Islet of Langerhans (tissue), 1 donor: ENCODE results near the gene SLC25A41.
"Not testable (repeated sequence)": the region's sequence is repeated elsewhere in the genome, so short reads cannot be mapped to it uniquely, and the experiment has no call there.

ENCODE experiments used
- FAIRE-seq: peaks from one replicate; lab custom pipeline; 2011; peaks lifted over from hg19 to GRCh38; lab: Jason Lieb, UNC

Gene SLC25A41

DNA sequence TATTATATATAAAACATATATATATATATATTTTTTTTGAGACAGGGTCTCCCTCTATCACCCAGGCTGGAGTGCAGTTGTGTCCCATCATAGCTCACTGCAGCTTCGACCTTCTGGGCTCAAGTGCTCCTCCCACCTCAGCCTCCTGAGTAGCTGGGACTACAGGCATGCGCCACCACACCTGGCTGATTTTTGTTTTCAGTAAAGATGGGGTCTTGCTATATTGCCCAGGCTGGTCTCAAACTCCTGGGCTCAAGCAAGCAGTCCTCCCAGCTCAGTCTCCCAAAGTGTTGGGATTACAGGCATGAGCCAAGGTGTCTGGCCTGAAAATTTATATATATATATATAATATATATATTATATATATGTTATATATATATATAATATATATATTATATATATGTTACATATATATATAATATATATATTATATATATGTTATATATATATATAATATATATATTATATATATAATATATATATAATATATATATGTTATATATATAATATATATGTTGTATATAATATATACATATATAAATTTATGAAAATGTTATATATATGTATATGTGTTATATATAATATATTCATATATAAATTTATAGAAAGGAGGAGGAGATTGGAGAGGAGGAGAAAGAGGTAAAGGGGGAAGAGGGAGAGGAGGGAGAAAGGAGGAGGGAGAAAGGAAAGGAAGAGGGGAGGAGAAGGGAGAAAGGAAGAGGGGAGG is 4.7 kb downstream of the SLC25A41 start:
- not testable (repeated sequence) for FAIRE-seq

DNA sequence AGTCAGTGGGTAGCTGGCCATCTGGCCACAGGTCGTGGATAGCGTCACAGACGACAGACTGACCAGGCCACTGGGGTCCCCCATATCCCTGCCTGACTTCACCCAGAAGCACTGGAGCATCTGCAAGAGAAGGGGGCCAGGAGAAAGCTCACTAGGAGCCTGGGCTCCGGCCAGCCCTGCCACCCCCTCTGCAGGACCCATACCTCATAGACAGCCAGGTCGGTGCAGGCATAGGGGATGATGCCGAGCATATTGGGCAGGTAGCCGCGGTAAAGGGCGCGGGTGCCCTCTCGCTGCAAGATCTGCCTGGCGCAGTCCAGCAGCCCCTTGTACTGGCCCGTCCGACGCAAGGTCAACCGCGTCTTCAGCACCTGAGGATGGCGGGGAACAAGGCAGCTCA is 6.4 kb downstream of the SLC25A41 start:
- no peak for FAIRE-seq

GRCh38 chr19:6425732-6426620 is 7.6 kb downstream of the SLC25A41 start:
- no peak for FAIRE-seq

DNA sequence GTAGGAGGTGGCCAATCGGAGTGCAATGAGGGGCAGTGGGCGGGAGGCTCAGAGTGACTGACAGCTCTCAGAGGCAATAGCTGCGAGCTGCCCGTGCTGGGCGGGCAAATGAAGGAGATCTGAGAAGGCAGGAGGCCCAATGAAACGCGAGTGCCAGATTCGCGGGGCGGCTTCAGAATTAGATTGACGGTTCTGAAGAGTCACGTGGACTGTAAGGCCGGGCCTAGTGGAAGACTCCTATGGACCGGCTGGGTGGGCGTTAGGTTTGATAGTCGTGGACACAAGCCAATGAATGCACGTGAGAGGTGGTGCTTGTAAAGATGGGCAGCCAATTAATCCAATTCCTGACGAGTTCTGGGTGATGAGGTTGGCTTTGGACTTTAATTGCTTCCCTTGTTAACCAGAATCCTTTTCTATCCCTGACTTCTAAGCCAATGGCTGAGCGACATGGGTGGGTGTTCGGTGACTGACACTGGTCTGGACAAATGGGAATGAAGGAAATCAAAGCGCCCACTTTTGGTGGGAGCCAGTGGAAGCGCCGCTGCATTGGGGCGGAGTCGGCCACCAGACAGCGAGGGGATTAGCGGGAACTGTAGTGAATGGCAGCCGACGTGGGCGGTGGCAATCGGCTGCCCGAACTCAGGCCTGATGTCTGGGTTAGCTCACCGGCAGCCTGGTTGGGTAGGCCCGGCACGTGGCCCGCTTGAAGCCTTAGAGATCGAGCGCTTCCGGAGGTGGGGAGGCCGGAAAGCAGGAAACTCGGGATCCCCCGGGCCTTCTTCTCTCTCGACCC is 8.4 kb downstream of the SLC25A41 start:
- FAIRE-seq = peak; percentile 100

DNA sequence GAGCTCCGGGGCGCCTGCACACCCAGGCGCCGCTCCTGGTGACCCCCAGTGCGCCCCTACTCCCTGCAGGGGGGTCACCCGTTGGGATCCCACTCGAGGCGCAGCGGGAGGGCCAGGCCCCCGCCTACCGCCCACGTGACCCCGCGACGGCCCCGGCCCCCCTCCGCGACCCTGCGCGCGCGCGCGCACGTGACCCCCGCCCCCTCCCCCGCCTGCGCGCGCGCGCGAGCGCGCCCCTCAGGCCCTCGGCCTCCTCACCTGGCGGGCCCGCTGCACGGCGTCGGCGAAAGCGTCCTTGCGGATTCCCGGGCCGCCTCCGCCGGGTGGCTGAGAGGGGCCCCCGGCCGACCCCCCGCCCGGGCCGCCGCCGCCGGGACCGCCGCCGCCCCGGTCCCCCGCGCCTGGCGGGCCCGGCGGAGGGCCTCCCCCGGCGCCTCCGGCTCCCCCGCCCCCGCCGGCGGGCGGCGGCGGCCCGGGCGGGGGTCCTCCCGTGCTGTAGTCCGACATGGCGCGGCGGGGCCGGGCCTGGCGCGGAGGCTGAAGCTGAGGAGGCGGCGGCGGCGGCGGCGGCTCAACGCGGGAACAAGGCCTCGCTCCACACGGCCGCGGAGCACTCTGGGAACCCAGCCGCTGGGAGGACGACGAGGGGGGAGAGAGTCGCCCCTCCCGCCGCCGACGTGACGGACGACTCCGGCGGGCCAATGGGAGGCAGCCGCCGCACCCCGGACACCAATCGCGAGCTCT is 9.2 kb downstream of the SLC25A41 start, which contains the start of gene KHSRP:
KHSRP (minus strand) TSS at position 617 of the 744 bp plus-strand sequence; CDS start at position 507, 110 bp downstream.
- no peak for FAIRE-seq

- no peak for FAIRE-seq
Measured at GRCh38 chr19:6423499-6424194, 9.9 kb downstream of the SLC25A41 start.

DNA sequence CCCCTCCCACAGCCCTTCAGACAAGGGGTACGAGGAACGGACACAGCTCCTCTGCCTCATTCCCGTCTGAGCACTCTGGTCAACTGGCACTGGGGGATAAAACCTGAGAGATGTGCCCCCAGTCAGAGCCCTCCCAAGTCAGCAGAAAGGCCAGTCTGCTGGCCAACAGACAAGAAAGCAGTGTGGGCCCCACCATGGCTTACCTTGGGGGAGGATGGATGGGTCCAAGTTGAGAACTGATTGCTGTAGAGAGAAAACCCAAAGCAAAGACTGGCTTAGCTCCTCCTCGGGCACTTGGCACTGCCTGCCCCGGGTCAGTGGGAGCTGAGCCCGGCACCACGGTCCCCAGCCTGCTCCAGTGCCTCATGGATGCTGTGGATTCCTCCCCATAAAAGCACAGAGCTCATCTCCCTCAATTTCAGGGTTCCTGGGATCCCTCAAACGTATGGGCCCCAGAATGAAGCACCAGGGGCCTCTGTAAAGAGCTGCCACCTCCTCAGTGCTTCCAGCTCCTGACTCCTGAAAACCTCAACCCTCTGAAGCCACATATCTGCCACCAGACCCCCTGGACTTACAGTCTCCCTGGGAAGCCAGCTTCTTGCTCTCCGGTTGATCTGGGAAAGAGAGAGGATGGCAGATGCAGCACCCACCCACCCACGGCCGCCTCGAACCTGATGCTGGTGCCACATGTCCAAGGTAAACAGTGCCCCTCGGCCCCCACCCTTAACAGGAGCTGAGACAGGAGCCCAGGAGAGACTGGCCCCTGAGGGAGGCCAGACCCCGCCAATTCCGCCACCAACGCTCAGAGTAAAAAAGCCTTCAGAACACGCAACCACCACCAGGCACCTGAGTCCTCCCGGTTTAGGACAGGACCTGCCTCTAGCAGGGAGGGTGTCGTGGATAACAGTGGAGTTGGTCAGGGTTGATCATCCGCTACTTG is 12.2 kb downstream of the SLC25A41 start:
- FAIRE-seq = no peak

GRCh38 chr19:6418562-6418932 is 15.0 kb downstream of the SLC25A41 start:
- no peak for FAIRE-seq

- no peak for FAIRE-seq
Measured at GRCh38 chr19:6417713-6418561, 15.6 kb downstream of the SLC25A41 start.

- FAIRE-seq = no peak
Measured at GRCh38 chr19:6416658-6417405, 16.7 kb downstream of the SLC25A41 start.

- no peak for FAIRE-seq
Measured at GRCh38 chr19:6415591-6416190, 17.9 kb downstream of the SLC25A41 start.

DNA sequence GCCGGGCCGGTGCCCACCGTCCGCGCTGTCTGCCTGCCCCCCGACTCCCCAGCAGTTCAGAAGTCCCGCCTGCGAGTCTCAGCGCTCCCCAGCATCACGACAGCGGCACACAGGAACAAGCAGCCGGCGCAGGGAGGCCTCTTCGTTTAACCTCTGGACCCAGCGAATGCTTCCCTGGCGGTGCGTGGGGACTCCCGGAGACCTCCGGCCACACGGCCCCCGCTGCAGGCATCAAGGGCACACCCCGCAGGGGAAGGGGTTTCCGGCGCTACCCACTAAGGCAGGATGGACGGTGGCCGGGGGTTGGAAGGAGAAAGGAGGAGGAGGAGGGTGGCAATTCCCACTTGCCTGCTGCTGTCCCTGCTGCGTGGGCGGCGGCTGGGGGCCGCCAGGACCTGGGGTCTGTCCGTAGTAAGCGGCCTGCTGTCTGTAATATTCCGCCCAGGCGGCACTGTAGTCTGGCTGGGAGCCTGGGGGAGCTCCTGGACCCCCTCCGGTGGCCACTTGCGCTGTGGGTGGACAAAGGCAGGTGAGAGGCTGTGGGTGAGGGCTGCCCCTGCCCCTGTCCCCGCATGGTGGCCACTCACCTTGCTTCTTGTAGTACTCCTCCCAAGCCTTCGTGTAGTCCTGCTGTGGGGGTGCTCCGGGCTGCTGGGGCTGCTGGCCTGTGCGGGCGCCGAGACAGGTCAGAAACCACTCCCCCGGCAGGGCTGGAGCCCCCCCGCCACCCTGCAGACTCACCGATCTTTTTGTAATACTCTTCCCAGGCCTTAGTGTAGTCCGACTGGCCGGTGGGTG is 18.6 kb downstream of the SLC25A41 start:
- no peak for FAIRE-seq

- no peak for FAIRE-seq
Measured at GRCh38 chr19:6413721-6414643, 19.6 kb downstream of the SLC25A41 start.

DNA sequence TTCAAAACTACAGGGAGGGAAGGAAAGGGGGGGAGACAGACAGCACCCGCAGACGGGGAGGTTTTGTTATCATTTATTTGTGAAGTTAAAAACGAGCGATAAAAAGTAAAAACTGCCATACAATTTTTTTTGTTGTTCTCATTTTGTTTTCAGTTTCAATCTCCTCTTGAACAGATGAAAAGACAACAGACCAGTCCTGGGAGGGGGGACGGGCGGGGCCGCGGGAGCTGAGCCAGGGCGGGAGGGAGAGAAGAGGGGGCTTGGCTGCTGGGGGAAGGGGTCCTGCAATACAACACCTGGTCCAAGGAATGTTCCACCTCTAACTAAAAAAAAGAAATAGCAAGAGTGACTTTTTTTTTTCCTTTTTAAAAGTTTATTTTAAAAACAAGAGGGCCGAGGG is 20.3 kb downstream of the SLC25A41 start:
- FAIRE-seq = no peak

DNA sequence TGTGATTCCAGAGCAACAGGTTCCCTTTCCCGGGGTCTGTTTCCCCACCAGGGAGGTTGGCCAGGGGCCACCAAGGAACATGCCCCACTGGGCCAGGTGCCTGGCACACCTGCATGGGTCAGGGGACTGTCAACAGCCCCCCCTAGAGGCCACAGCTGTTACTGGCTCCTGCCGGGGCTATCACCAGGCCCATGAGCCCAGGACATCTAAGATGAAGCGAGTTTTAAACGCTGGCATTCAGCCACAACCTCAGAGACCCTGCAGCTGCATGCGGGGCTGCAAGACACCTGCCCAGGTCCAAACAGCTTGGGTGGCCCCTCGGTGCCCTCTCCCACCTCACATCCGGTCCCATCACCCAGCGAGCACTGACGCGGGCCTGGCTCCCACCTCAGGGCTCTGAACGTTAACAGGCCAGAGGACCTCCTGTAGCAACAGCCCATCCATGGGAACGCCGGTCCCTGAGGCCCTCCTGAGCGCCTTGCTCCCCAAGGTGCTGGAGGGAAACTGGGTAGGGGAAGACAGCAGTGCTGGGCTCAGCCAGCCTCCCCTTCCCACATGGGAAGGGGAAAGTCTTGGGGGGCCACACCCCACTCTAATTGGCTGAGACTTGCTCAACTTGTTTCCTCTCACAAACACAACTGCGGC is 21.0 kb downstream of the SLC25A41 start:
- no peak for FAIRE-seq

DNA sequence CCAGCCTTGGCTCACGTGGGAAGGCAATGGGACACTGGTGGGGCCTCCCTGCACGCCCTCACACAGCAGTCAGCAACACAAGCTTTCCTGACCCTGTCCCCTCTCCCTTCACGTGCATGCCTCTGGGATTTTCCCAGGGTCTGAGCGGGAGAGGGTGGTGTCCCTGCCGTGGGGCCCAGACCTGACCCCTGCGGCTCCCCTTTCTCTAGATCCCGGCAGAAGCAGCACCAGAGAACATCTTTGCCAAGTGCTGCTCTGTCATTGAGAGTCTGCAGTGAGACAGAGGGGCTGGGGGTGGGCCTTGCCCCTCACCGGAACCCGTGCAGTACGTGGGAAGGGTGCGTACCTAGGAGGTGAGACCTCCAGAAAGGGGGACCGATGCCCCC is 21.5 kb downstream of the SLC25A41 start:
- FAIRE-seq = no peak
